ENCODE data around the gene IGF2. TPM values are rescaled to one million over a fixed set of nuclear protein-coding genes. Genes with fewer than 3 reads are reported as not detected.

The IGF2 gene
- total RNA-seq, 1 donor from 2014 or later = 110 TPM

DNA sequence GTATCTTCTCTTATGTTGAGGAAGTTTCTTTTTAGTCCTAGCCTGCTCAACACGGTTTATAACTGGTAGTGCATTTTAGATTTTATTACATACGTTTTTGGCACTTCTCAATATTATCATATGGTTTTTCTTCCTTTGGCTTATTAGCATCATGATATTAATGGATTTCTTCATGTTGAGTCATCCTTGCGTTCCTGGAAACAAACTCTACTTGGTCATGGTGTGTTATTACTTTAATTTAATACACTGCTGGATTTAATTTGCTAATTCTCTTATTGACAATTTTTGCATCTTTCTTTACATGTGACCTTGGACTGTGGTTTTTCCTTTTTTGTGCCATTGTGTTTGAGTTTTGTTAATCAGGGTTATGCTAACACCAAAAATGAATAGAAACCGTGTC lies 20.5 kb downstream of the IGF2 start:
- TF ChIP-seq, protein P1, sequence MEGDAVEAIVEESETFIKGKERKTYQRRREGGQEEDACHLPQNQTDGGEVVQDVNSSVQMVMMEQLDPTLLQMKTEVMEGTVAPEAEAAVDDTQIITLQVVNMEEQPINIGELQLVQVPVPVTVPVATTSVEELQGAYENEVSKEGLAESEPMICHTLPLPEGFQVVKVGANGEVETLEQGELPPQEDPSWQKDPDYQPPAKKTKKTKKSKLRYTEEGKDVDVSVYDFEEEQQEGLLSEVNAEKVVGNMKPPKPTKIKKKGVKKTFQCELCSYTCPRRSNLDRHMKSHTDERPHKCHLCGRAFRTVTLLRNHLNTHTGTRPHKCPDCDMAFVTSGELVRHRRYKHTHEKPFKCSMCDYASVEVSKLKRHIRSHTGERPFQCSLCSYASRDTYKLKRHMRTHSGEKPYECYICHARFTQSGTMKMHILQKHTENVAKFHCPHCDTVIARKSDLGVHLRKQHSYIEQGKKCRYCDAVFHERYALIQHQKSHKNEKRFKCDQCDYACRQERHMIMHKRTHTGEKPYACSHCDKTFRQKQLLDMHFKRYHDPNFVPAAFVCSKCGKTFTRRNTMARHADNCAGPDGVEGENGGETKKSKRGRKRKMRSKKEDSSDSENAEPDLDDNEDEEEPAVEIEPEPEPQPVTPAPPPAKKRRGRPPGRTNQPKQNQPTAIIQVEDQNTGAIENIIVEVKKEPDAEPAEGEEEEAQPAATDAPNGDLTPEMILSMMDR (IDR thresholded peaks at IDR 0.05) = no peak
- Mint-ChIP-seq H3K27me3 (ENCODE audit: low read depth) (peaks cover 2% of the 10 kb centered on the region), H3K4me3 (ENCODE audit: unreplicated experiment) (no peak overlapping the region), H3K36me3 (ENCODE audit: low read depth) (peaks cover 7% of the 10 kb centered on the region), H3K4me1 (ENCODE audit: low read depth) (peaks cover 26% of the 10 kb centered on the region), H3K9me3 (ENCODE audit: low read depth) (peaks cover 14% of the 10 kb centered on the region), H3K27ac (ENCODE audit: unreplicated experiment) (no peak overlapping the region)
- DNase-seq (ENCODE audit: low spot score) = no peak

DNA sequence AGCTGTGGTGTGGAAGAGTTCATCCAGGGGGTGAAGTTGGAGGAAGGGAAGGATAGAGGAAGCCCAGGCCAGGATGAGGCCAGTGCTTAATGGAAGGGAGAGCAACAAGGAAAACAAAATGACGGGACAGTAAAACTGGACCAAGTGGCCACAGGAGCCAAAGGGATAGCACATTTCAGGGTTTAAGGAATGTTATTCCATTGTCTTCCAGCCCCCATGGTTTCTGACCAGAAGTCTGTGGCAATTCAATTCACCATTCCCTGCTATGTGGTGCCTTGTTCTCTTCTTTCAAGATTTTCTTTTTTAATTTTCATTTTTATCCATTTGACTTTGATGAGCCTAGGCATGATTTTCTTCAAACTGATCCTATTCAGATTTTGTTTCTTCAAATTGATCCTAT lies 22.5 kb downstream of the IGF2 start:
- H3K9me3 Mint-ChIP-seq (ENCODE audit: low read depth) = peaks cover 14% of the 10 kb centered on the region
- peaks cover 12% of the 10 kb centered on the region for H3K4me1 Mint-ChIP-seq (ENCODE audit: low read depth)
- H3K27ac Mint-ChIP-seq (ENCODE audit: unreplicated experiment) = no peak overlapping the region
- peaks cover 7% of the 10 kb centered on the region for H3K36me3 Mint-ChIP-seq (ENCODE audit: low read depth)
- H3K27me3 Mint-ChIP-seq (ENCODE audit: low read depth) = peaks cover 2% of the 10 kb centered on the region
- H3K4me3 Mint-ChIP-seq (ENCODE audit: unreplicated experiment) = no peak overlapping the region
- DNase-seq (ENCODE audit: low spot score) = no peak
- TF ChIP-seq, protein P1 (IDR thresholded peaks at IDR 0.05) = no peak

DNA sequence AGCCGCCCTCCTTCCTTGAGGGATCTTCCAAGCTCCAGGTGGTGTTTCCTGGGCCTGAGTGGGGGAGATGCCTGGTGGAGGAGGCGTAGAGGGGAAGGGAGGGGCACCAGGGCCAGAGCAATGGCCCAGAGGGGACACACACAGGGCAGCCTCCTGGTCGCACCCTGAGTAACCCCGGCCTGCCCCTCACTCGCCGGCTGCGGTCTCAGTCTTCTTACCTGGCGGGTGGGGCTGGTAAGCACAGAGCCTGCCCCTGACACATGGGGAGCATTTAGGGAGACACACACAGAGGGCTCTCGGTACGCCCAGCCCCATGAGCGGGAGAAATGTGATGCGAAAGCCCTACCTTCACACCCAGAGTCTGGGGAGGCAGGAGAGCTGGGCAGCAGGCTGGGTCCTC lies 23.9 kb downstream of the IGF2 start:
- H3K27me3 Mint-ChIP-seq (ENCODE audit: low read depth) = peaks cover 2% of the 10 kb centered on the region
- peaks cover 14% of the 10 kb centered on the region for H3K9me3 Mint-ChIP-seq (ENCODE audit: low read depth)
- TF ChIP-seq, protein P1 (IDR thresholded peaks at IDR 0.05) = no peak
- H3K4me3 Mint-ChIP-seq (ENCODE audit: unreplicated experiment) = no peak overlapping the region
- no peak overlapping the region for H3K27ac Mint-ChIP-seq (ENCODE audit: unreplicated experiment)
- peaks cover 7% of the 10 kb centered on the region for H3K36me3 Mint-ChIP-seq (ENCODE audit: low read depth)
- peak; percentile 75 for DNase-seq (ENCODE audit: low spot score)
- peaks cover 6% of the 10 kb centered on the region for H3K4me1 Mint-ChIP-seq (ENCODE audit: low read depth)

DNA sequence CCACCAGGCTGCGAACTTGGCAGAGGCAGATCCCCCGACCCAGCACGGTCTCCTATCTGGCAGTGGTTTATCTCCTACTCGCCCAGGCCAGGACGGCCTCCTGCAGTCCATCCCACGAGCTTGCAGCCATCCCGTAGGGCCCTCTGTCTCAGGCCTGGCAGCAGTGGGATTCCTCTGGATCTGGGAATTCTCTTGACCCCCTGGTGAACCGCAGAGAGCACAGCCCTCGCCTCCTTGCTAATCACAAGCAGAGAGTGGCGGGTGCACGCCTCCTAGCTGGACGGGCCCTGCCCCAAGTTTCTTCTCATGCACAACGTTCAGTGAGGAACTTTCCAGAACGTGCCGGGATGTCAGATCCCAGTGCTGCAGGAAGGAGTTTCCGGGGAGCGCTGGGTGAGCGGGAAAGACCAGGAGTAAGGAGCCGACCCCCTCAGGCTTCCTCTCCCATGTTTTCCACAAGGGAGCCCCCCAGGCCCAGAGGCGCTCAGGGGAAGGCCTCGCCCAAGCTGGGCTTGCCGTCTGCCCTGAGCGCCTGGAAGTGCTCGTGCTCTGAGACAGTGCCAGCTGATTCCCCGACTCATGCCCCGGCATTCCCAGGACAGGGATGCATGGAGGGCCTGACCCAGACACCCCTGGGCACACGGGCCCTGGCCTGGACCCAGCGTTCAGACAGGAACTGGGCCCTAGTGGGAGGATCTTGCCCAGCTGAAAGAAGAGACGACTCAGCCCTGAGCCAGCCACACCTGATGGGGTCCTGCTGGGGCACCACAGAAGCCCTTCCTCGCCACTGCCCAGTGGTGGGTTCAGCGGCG lies 24.6 kb downstream of the IGF2 start:
- Mint-ChIP-seq H3K27me3 (ENCODE audit: low read depth) (peaks cover 2% of the 10 kb centered on the region), H3K9me3 (ENCODE audit: low read depth) (peaks cover 14% of the 10 kb centered on the region), H3K36me3 (ENCODE audit: low read depth) (peaks cover 7% of the 10 kb centered on the region)

DNA sequence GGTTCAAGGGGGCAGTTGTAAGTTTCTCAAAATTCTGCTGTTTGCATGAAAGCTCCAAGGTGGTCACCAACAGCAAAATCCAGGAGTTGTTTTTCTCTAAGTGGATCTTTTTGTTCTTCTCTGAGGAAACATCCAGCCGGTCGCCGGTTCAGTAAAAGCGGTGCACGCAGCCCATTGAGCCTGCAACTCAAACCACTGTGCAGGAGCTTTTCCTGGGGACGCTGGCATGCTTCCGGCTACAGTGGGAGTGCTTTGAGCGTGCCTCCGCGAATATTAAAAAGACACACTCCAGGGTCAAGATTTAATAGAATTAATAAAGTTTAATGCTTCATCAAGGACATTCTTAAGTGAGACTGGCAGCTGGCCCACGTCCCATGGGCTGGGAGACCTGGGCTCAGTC lies 25.4 kb downstream of the IGF2 start:
- H3K27me3 Mint-ChIP-seq (ENCODE audit: low read depth) = peaks cover 2% of the 10 kb centered on the region
- no peak overlapping the region for H3K4me3 Mint-ChIP-seq (ENCODE audit: unreplicated experiment)
- H3K4me1 Mint-ChIP-seq (ENCODE audit: low read depth) = peaks cover 9% of the 10 kb centered on the region
- TF ChIP-seq, protein P1 (IDR thresholded peaks at IDR 0.05) = no peak
- H3K36me3 Mint-ChIP-seq (ENCODE audit: low read depth) = peaks cover 7% of the 10 kb centered on the region
- H3K27ac Mint-ChIP-seq (ENCODE audit: unreplicated experiment) = no peak overlapping the region
- peak; percentile 44 for DNase-seq (ENCODE audit: low spot score)
- peaks cover 14% of the 10 kb centered on the region for H3K9me3 Mint-ChIP-seq (ENCODE audit: low read depth)

More for the DNA sequence above, 24.6 kb downstream of the IGF2 start:
- Mint-ChIP-seq H3K4me1 (ENCODE audit: low read depth) (peaks cover 11% of the 10 kb centered on the region), H3K27ac (ENCODE audit: unreplicated experiment) (no peak overlapping the region), H3K4me3 (ENCODE audit: unreplicated experiment) (no peak overlapping the region)
- peak; percentile 82 for DNase-seq (ENCODE audit: low spot score)
- TF ChIP-seq, protein P1 (IDR thresholded peaks at IDR 0.05) = no peak

Data from chondrocyte (in vitro differentiated cells).